ENCODE data around the gene ARSG. TPM values are rescaled to one million over a fixed set of nuclear protein-coding genes. Genes with fewer than 3 reads are reported as not detected.

The ARSG gene
- total and polyA plus RNA-seq, 7 donors: 1.7 to 6.1 (median 2.5) TPM

GRCh38 chr17:68450391-68450790 is 159.1 kb downstream of the ARSG start:
- WGBS, 3 donors: 59 to 74% (median 71%) methylated on average over 8 of the region's 8 CpGs
- intact Hi-C loops (cut with DNase I): no loop called here
- peaks cover 42% of the 10 kb centered on the region for H3K4me1 ChIP-seq
- no peaks in the 10 kb centered on the region for H3K9me3 ChIP-seq
- no peaks in the 10 kb centered on the region for H3K27me3 ChIP-seq (ENCODE audit: insufficient read depth in 3 of 3, low read length in 2 of 3)
- no peak overlapping the region for H3K4me3 ChIP-seq
- peak overlapping the region; percentile 98 for H3K27ac ChIP-seq
- peaks cover 9 to 76% of the 10 kb centered on the region in 2 donors for H3K36me3 ChIP-seq (ENCODE audit: insufficient read depth in 1 of 2, low read depth in 1 of 2)
- no peak for ATAC-seq
- no peak for TF ChIP-seq CTCF (IDR thresholded peaks at IDR 0.05)
- no peak for DNase-seq

- peaks cover 9 to 72% of the 10 kb centered on the region in 2 donors for H3K36me3 ChIP-seq (ENCODE audit: insufficient read depth in 1 of 2, low read depth in 1 of 2)
- peak overlapping the region; percentile 98 for H3K27ac ChIP-seq
- H3K4me3 ChIP-seq: no peak overlapping the region
- H3K27me3 ChIP-seq (ENCODE audit: insufficient read depth in 3 of 3, low read length in 2 of 3): no peaks in the 10 kb centered on the region
- H3K9me3 ChIP-seq: no peaks in the 10 kb centered on the region
- peaks cover 42% of the 10 kb centered on the region for H3K4me1 ChIP-seq
- no peak for TF ChIP-seq CTCF (IDR thresholded peaks at IDR 0.05)
- WGBS, 3 donors: 88 to 92% (median 88%) methylated on average over 14 of the region's 14 CpGs
- no peak for DNase-seq
- intact Hi-C loops (cut with DNase I): no loop called here
- no peak for ATAC-seq
Measured at GRCh38 chr17:68450801-68451200, 159.5 kb downstream of the ARSG start.

- Histone ChIP-seq H3K4me1 (peaks cover 42% of the 10 kb centered on the region), H3K9me3 (no peaks in the 10 kb centered on the region), H3K36me3 (ENCODE audit: insufficient read depth in 1 of 2, low read depth in 1 of 2) (peaks cover 9 to 61% of the 10 kb centered on the region in 2 donors), H3K27me3 (ENCODE audit: insufficient read depth in 3 of 3, low read length in 2 of 3) (no peaks in the 10 kb centered on the region), H3K4me3 (no peak overlapping the region), H3K27ac (peak overlapping the region; percentile 98)
- ATAC-seq: no peak
- DNase-seq: no peak
- intact Hi-C loops (cut with DNase I): no loop called here
- WGBS, 3 donors: 82 to 84% (median 84%) methylated on average over 5 of the region's 5 CpGs
- no peak for TF ChIP-seq CTCF (IDR thresholded peaks at IDR 0.05)
Measured at GRCh38 chr17:68451670-68452354, 160.5 kb downstream of the ARSG start.

- intact Hi-C loops (cut with DNase I): no loop called here
Measured at GRCh38 chr17:68452724-68453290, 161.5 kb downstream of the ARSG start.

More at GRCh38 chr17:68452724-68453290, 161.5 kb downstream of the ARSG start:
- H3K27ac ChIP-seq: peak overlapping the region; percentile 98
- TF ChIP-seq CTCF (IDR thresholded peaks at IDR 0.05): no peak
- H3K9me3 ChIP-seq: no peaks in the 10 kb centered on the region
- no peaks in the 10 kb centered on the region for H3K27me3 ChIP-seq (ENCODE audit: insufficient read depth in 3 of 3, low read length in 2 of 3)
- WGBS, 3 donors: 47 to 66% (median 47%) methylated on average over 6 of the region's 6 CpGs
- no peak for DNase-seq
- H3K4me3 ChIP-seq: no peak overlapping the region
- ATAC-seq: no peak
- peaks cover 41% of the 10 kb centered on the region for H3K4me1 ChIP-seq
- peaks cover 9 to 51% of the 10 kb centered on the region in 2 donors for H3K36me3 ChIP-seq (ENCODE audit: insufficient read depth in 1 of 2, low read depth in 1 of 2)
